Measurements from ENCODE around the gene DUOX2.

DNA sequence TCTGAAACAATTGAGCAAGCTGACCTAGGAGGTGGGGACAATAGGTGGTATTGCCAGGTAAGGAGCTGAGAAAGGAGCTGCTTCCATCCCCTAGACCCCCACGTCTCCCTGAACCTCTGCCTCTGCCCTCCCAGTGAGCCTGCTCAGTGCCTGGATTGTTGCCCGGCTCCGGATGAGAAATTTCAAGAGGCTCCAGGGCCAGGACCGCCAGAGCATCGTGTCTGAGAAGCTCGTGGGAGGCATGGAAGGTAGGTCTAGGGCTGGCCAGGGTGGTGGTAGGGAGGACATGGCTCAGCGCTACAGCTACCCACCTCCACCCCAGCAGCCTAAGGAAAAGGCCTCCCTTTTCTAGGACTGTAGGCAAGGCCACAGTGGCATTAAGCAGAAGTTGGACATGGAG lies 29.1 kb upstream of the DUOX2 start:
- TF ChIP-seq, protein P1, sequence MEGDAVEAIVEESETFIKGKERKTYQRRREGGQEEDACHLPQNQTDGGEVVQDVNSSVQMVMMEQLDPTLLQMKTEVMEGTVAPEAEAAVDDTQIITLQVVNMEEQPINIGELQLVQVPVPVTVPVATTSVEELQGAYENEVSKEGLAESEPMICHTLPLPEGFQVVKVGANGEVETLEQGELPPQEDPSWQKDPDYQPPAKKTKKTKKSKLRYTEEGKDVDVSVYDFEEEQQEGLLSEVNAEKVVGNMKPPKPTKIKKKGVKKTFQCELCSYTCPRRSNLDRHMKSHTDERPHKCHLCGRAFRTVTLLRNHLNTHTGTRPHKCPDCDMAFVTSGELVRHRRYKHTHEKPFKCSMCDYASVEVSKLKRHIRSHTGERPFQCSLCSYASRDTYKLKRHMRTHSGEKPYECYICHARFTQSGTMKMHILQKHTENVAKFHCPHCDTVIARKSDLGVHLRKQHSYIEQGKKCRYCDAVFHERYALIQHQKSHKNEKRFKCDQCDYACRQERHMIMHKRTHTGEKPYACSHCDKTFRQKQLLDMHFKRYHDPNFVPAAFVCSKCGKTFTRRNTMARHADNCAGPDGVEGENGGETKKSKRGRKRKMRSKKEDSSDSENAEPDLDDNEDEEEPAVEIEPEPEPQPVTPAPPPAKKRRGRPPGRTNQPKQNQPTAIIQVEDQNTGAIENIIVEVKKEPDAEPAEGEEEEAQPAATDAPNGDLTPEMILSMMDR (IDR thresholded peaks at IDR 0.05), result no peak
- TF ChIP-seq POLR2AphosphoS5 (IDR thresholded peaks at IDR 0.05; ENCODE audit: low read depth, low read length), result no peak

Measured in Panc1 (cell line).